GM10266 (cell line): ENCODE measurements around the gene C19orf44.
"Not testable (repeated sequence)": the region's sequence is repeated elsewhere in the genome, so short reads cannot be mapped to it uniquely, and the experiment has no call there.

Experiments
- DNase-seq: peaks from one replicate; pipeline ENCODE4 v3.0.0; 2012; ENCODE audit errors: extremely low spot score
- CTCF ChIP-seq: IDR thresholded peaks from 2 replicates; pipeline ENCODE4 v1.5.1; 2012; ENCODE audit warnings: mild to moderate bottlenecking, low read depth; ENCODE audit not compliant: control insufficient read depth, insufficient read depth; ENCODE audit errors: missing control alignments

C19orf44 gene

GRCh38 chr19:16470541-16470910 is 25.7 kb upstream of the C19orf44 start:
- no peak for DNase-seq
- TF ChIP-seq CTCF, result no peak

GRCh38 chr19:16470911-16471811 is 25.0 kb upstream of the C19orf44 start:
- TF ChIP-seq CTCF, result no peak
- peak; percentile 59 for DNase-seq

- not testable (repeated sequence) for DNase-seq
Observed at GRCh38 chr19:16472559-16472899, 23.7 kb upstream of the C19orf44 start.

- no peak for TF ChIP-seq CTCF
- no peak for DNase-seq
Observed at GRCh38 chr19:16472992-16473391, 23.2 kb upstream of the C19orf44 start.

GRCh38 chr19:16473875-16474392 is 22.3 kb upstream of the C19orf44 start:
- DNase-seq, result peak; percentile 1
- no peak for TF ChIP-seq CTCF

- no peak for DNase-seq
- TF ChIP-seq CTCF, result no peak
Observed at GRCh38 chr19:16476401-16476800, 19.8 kb upstream of the C19orf44 start.

- DNase-seq, result no peak
- TF ChIP-seq CTCF, result no peak
Observed at GRCh38 chr19:16477311-16477710, 18.9 kb upstream of the C19orf44 start.

GRCh38 chr19:16482745-16483144 is 13.4 kb upstream of the C19orf44 start:
- DNase-seq, result no peak
- TF ChIP-seq CTCF, result no peak

- not testable (repeated sequence) for DNase-seq
Observed at GRCh38 chr19:16486476-16486875, 9.7 kb upstream of the C19orf44 start.
